ENCODE results near the gene SH2D1B.

Gene SH2D1B

GRCh38 chr1:162363823-162364222 lies 48.1 kb downstream of the SH2D1B start:
- no peak overlapping the region for H4K91ac ChIP-seq (ENCODE audit: low read depth, low read length, poor library complexity)
- H2BK5ac ChIP-seq (ENCODE audit: low read length), result no peak overlapping the region
- no peaks in the 10 kb centered on the region for H3K9me3 ChIP-seq (replicated peaks in 1 of 2; ENCODE audit: control insufficient read depth in 2 of 2, insufficient read depth in 1 of 2, low read depth in 1 of 2, low read length in 2 of 2)
- H3K4me1 ChIP-seq (ENCODE audit: control insufficient read depth in 2 of 2, insufficient read depth in 1 of 2, low read depth in 1 of 2, low read length in 2 of 2), result peaks cover 0 to 2% of the 10 kb centered on the region in 2 donors
- H3K4ac ChIP-seq (ENCODE audit: low read length), result no peak overlapping the region
- H3K27ac ChIP-seq (replicated peaks; ENCODE audit: low read length), result no peak overlapping the region
- no peak overlapping the region for H2AK5ac ChIP-seq (ENCODE audit: low read depth, low read length)
- WGBS, 2 donors (ENCODE audit: extremely low coverage in 2 of 2, insufficient read length in 2 of 2, insufficient replicate concordance in 1 of 2), result no CpG with 5 or more reads among the region's 3 CpGs
- no peak overlapping the region for H3K4me3 ChIP-seq (ENCODE audit: low read length in 2 of 2)
- H3K23ac ChIP-seq (ENCODE audit: low read depth, low read length, poor library complexity), result no peak overlapping the region
- H2BK120ac ChIP-seq (ENCODE audit: low read depth, low read length), result no peak overlapping the region
- H4K8ac ChIP-seq (ENCODE audit: low read depth, low read length), result no peak overlapping the region
- H3K9ac ChIP-seq (ENCODE audit: low read depth, low read length, poor library complexity), result no peak overlapping the region
- no peaks in the 10 kb centered on the region for H3K27me3 ChIP-seq (ENCODE audit: control insufficient read depth in 3 of 3, insufficient read depth in 3 of 3, low read depth in 1 of 3, low read length in 3 of 3)
- DNase-seq (ENCODE audit: low spot score), result no peak
- H3K4me2 ChIP-seq (ENCODE audit: insufficient read depth, low read length, poor library complexity, severe bottlenecking), result no peak overlapping the region
- H2AFZ ChIP-seq (ENCODE audit: low read length), result no peak overlapping the region
- no peak overlapping the region for H3K18ac ChIP-seq (ENCODE audit: low read length)
- H3K36me3 ChIP-seq (replicated peaks in 1 of 2; ENCODE audit: control insufficient read depth in 2 of 2, insufficient read depth in 2 of 2, low read length in 2 of 2), result peaks cover 0 to 77% of the 10 kb centered on the region in 2 donors
- H3K79me1 ChIP-seq (ENCODE audit: low read depth, low read length), result no peaks in the 10 kb centered on the region
- H2BK12ac ChIP-seq (ENCODE audit: low read length), result no peak overlapping the region
- H2BK15ac ChIP-seq (ENCODE audit: low read length), result no peak overlapping the region
- no peak overlapping the region for H3K14ac ChIP-seq (ENCODE audit: low read length)

- Histone ChIP-seq H2BK120ac (ENCODE audit: low read depth, low read length) (no peak overlapping the region), H3K18ac (ENCODE audit: low read length) (no peak overlapping the region), H2AFZ (ENCODE audit: low read length) (no peak overlapping the region), H4K91ac (ENCODE audit: low read depth, low read length, poor library complexity) (no peak overlapping the region), H3K14ac (ENCODE audit: low read length) (no peak overlapping the region), H3K23ac (ENCODE audit: low read depth, low read length, poor library complexity) (no peak overlapping the region), H2BK5ac (ENCODE audit: low read length) (no peak overlapping the region), H3K4ac (ENCODE audit: low read length) (no peak overlapping the region), H4K8ac (ENCODE audit: low read depth, low read length) (no peak overlapping the region), H2BK12ac (ENCODE audit: low read length) (no peak overlapping the region), H2AK5ac (ENCODE audit: low read depth, low read length) (no peak overlapping the region), H3K27ac (replicated peaks; ENCODE audit: low read length) (no peak overlapping the region), H3K4me3 (ENCODE audit: low read length in 2 of 2) (no peak overlapping the region), H2BK15ac (ENCODE audit: low read length) (no peak overlapping the region), H3K4me2 (ENCODE audit: insufficient read depth, low read length, poor library complexity, severe bottlenecking) (no peak overlapping the region), H3K79me1 (ENCODE audit: low read depth, low read length) (no peaks in the 10 kb centered on the region), H3K36me3 (replicated peaks in 1 of 2; ENCODE audit: control insufficient read depth in 2 of 2, insufficient read depth in 2 of 2, low read length in 2 of 2) (peaks cover 3 to 77% of the 10 kb centered on the region in 2 donors), H3K27me3 (ENCODE audit: control insufficient read depth in 3 of 3, insufficient read depth in 3 of 3, low read depth in 1 of 3, low read length in 3 of 3) (no peaks in the 10 kb centered on the region), H3K9me3 (replicated peaks in 1 of 2; ENCODE audit: control insufficient read depth in 2 of 2, insufficient read depth in 1 of 2, low read depth in 1 of 2, low read length in 2 of 2) (no peaks in the 10 kb centered on the region), H3K4me1 (ENCODE audit: control insufficient read depth in 2 of 2, insufficient read depth in 1 of 2, low read depth in 1 of 2, low read length in 2 of 2) (no peaks in the 10 kb centered on the region), H3K9ac (ENCODE audit: low read depth, low read length, poor library complexity) (no peak overlapping the region)
- WGBS, 2 donors (ENCODE audit: extremely low coverage in 2 of 2, insufficient read length in 2 of 2, insufficient replicate concordance in 1 of 2), result no CpG with 5 or more reads among the region's 5 CpGs
- DNase-seq (ENCODE audit: low spot score), result no peak
Measured at GRCh38 chr1:162361349-162361748, 50.6 kb downstream of the SH2D1B start.

GRCh38 chr1:162360874-162361260 lies 51.1 kb downstream of the SH2D1B start:
- no peak overlapping the region for H2BK5ac ChIP-seq (ENCODE audit: low read length)
- no peaks in the 10 kb centered on the region for H3K9me3 ChIP-seq (replicated peaks in 1 of 2; ENCODE audit: control insufficient read depth in 2 of 2, insufficient read depth in 1 of 2, low read depth in 1 of 2, low read length in 2 of 2)
- no CpG with 5 or more reads among the region's 4 CpGs for WGBS, 2 donors (ENCODE audit: extremely low coverage in 2 of 2, insufficient read length in 2 of 2, insufficient replicate concordance in 1 of 2)
- H2AFZ ChIP-seq (ENCODE audit: low read length), result no peak overlapping the region
- H3K36me3 ChIP-seq (replicated peaks in 1 of 2; ENCODE audit: control insufficient read depth in 2 of 2, insufficient read depth in 2 of 2, low read length in 2 of 2), result peaks cover 3 to 77% of the 10 kb centered on the region in 2 donors
- H2BK15ac ChIP-seq (ENCODE audit: low read length), result no peak overlapping the region
- peak overlapping the region; percentile 8 for H3K18ac ChIP-seq (ENCODE audit: low read length)
- H2BK12ac ChIP-seq (ENCODE audit: low read length), result no peak overlapping the region
- no peaks in the 10 kb centered on the region for H3K4me1 ChIP-seq (ENCODE audit: control insufficient read depth in 2 of 2, insufficient read depth in 1 of 2, low read depth in 1 of 2, low read length in 2 of 2)
- H3K79me1 ChIP-seq (ENCODE audit: low read depth, low read length), result no peaks in the 10 kb centered on the region
- H4K91ac ChIP-seq (ENCODE audit: low read depth, low read length, poor library complexity), result no peak overlapping the region
- no peak overlapping the region for H3K9ac ChIP-seq (ENCODE audit: low read depth, low read length, poor library complexity)
- H3K14ac ChIP-seq (ENCODE audit: low read length), result no peak overlapping the region
- H3K27me3 ChIP-seq (ENCODE audit: control insufficient read depth in 3 of 3, insufficient read depth in 3 of 3, low read depth in 1 of 3, low read length in 3 of 3), result no peaks in the 10 kb centered on the region
- no peak overlapping the region for H3K4ac ChIP-seq (ENCODE audit: low read length)
- no peak overlapping the region for H2BK120ac ChIP-seq (ENCODE audit: low read depth, low read length)
- H3K23ac ChIP-seq (ENCODE audit: low read depth, low read length, poor library complexity), result no peak overlapping the region
- H4K8ac ChIP-seq (ENCODE audit: low read depth, low read length), result no peak overlapping the region
- no peak overlapping the region for H3K27ac ChIP-seq (replicated peaks; ENCODE audit: low read length)
- H3K4me2 ChIP-seq (ENCODE audit: insufficient read depth, low read length, poor library complexity, severe bottlenecking), result no peak overlapping the region
- DNase-seq (ENCODE audit: low spot score), result no peak
- no peak overlapping the region for H3K4me3 ChIP-seq (ENCODE audit: low read length in 2 of 2)
- no peak overlapping the region for H2AK5ac ChIP-seq (ENCODE audit: low read depth, low read length)

GRCh38 chr1:162360237-162360873 lies 51.6 kb downstream of the SH2D1B start:
- no peak overlapping the region for H2BK15ac ChIP-seq (ENCODE audit: low read length)
- WGBS, 2 donors (ENCODE audit: extremely low coverage in 2 of 2, insufficient read length in 2 of 2, insufficient replicate concordance in 1 of 2), result no CpG with 5 or more reads among the region's 10 CpGs

More at GRCh38 chr1:162360237-162360873, 51.6 kb downstream of the SH2D1B start:
- Histone ChIP-seq H3K27ac (replicated peaks; ENCODE audit: low read length) (no peak overlapping the region), H3K18ac (ENCODE audit: low read length) (no peak overlapping the region), H3K4me1 (ENCODE audit: control insufficient read depth in 2 of 2, insufficient read depth in 1 of 2, low read depth in 1 of 2, low read length in 2 of 2) (no peaks in the 10 kb centered on the region), H3K9me3 (replicated peaks in 1 of 2; ENCODE audit: control insufficient read depth in 2 of 2, insufficient read depth in 1 of 2, low read depth in 1 of 2, low read length in 2 of 2) (no peaks in the 10 kb centered on the region), H3K4me2 (ENCODE audit: insufficient read depth, low read length, poor library complexity, severe bottlenecking) (no peak overlapping the region), H3K36me3 (replicated peaks in 1 of 2; ENCODE audit: control insufficient read depth in 2 of 2, insufficient read depth in 2 of 2, low read length in 2 of 2) (peaks cover 4 to 77% of the 10 kb centered on the region in 2 donors), H2BK5ac (ENCODE audit: low read length) (no peak overlapping the region), H3K4me3 (ENCODE audit: low read length in 2 of 2) (no peak overlapping the region), H4K91ac (ENCODE audit: low read depth, low read length, poor library complexity) (no peak overlapping the region), H3K79me1 (ENCODE audit: low read depth, low read length) (no peaks in the 10 kb centered on the region), H2BK12ac (ENCODE audit: low read length) (no peak overlapping the region), H3K14ac (ENCODE audit: low read length) (no peak overlapping the region), H2AFZ (ENCODE audit: low read length) (no peak overlapping the region), H3K23ac (ENCODE audit: low read depth, low read length, poor library complexity) (no peak overlapping the region), H2AK5ac (ENCODE audit: low read depth, low read length) (no peak overlapping the region), H2BK120ac (ENCODE audit: low read depth, low read length) (no peak overlapping the region), H3K9ac (ENCODE audit: low read depth, low read length, poor library complexity) (no peak overlapping the region), H3K27me3 (ENCODE audit: control insufficient read depth in 3 of 3, insufficient read depth in 3 of 3, low read depth in 1 of 3, low read length in 3 of 3) (no peaks in the 10 kb centered on the region), H3K4ac (ENCODE audit: low read length) (no peak overlapping the region), H4K8ac (ENCODE audit: low read depth, low read length) (no peak overlapping the region)
- DNase-seq (ENCODE audit: low spot score), result no peak

All from neuronal stem cell (in vitro differentiated cells).